ENCODE data around the gene LARGE1. TPM values are rescaled to one million over a fixed set of nuclear protein-coding genes. Genes with fewer than 3 reads are reported as not detected.

LARGE1 gene
- total and polyA plus RNA-seq, 2 of the 4 experiments (the other 2 are of a cell fraction): 6.2 to 12.4 TPM

DNA sequence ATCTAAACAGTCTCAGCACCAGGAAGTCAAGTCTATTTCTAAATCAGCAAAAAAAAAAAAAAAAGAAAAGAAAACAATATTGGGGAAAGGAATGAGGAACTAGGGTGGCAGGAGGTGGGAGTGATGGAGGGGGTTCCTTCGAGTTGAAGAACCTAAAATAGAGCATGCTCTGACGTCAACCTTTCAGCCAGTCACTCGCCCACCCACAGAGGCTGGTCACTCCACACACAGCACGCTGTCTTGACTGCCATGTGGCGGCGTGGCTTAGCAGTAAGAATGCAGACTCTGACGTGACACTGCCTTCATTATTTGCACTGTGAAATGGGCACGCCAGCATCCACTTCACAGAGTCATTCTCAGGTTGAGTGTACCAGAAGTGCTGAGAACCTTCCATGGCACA, 48.3 kb downstream of the LARGE1 start:
- dilution Hi-C loops (cut with HindIII; ENCODE audit: low sequenced_read_pairs, unreplicated experiment) (no loop called here), in situ Hi-C loops (cut with MboI; ENCODE audit: low sequenced_read_pairs) (no loop called here), intact Hi-C loops (cut with micrococcal nuclease) (no loop called here)
- Histone ChIP-seq H3K4me3 (ENCODE audit: insufficient read depth, low read depth, low read length) (no peak overlapping the region), H4K5ac (ENCODE audit: low read depth, low read length) (no peak overlapping the region), H3K9ac (ENCODE audit: low read depth, low read length) (no peak overlapping the region), H2BK5ac (ENCODE audit: low read depth, low read length, poor library complexity, severe bottlenecking) (no peak overlapping the region), H3K4ac (ENCODE audit: low read depth, low read length) (0 out of 2 replicates have a peak overlapping the region, but pooled peaks have one; percentile 6), H2BK20ac (ENCODE audit: low read depth, low read length) (no peak overlapping the region), H3K9me3 (ENCODE audit: control insufficient read depth, insufficient read depth, low read length) (no peaks in the 10 kb centered on the region), H3K79me1 (ENCODE audit: low read depth in 1 of 2, low read length in 2 of 2) (peaks cover 26 to 40% of the 10 kb centered on the region in 2 experiments), H3K9me1 (ENCODE audit: insufficient read depth, low read length) (peaks cover 15% of the 10 kb centered on the region), H3K36me3 (ENCODE audit: control insufficient read depth, insufficient read depth, low read length) (no peaks in the 10 kb centered on the region), H4K8ac (ENCODE audit: low read depth in 2 of 2, low read length in 2 of 2) (peak overlapping the region in 1 of 2 experiments; percentile 39; a peak in 1 of 4 replicates), H2AFZ (replicated peaks; ENCODE audit: low read length, poor library complexity) (peak overlapping the region; percentile 12), H4K20me1 (ENCODE audit: insufficient read depth, low read length) (no peaks in the 10 kb centered on the region), H2AK5ac (ENCODE audit: low read depth, low read length) (peak overlapping the region; percentile 77), H3K27me3 (ENCODE audit: control insufficient read depth, insufficient read depth, low read length) (no peaks in the 10 kb centered on the region), H3K4me2 (ENCODE audit: low read depth, low read length) (no peak overlapping the region), H3K27ac (ENCODE audit: insufficient read depth, low read length) (no peak overlapping the region), H3K18ac (ENCODE audit: low read depth, low read length) (no peak overlapping the region), H3K14ac (replicated peaks; ENCODE audit: low read depth, low read length) (no peak overlapping the region), H2AK9ac (replicated peaks; ENCODE audit: low read depth, low read length, poor library complexity) (no peak overlapping the region), H2BK15ac (ENCODE audit: low read depth, low read length) (0 out of 3 replicates have a peak overlapping the region, but pooled peaks have one; percentile 17), H4K91ac (ENCODE audit: insufficient read depth, low read depth, low read length) (no peak overlapping the region), H3K4me1 (ENCODE audit: control insufficient read depth, insufficient read depth, low read length) (peaks cover 20% of the 10 kb centered on the region), H2BK120ac (ENCODE audit: low read depth, low read length) (no peak overlapping the region), H3K56ac (ENCODE audit: extremely low read depth, insufficient read depth, low read length) (no peak overlapping the region), H3K23ac (ENCODE audit: low read depth, low read length) (no peak overlapping the region; the same call in 1 of the 2 replicates)
- peak; percentile 37 for DNase-seq
- TF ChIP-seq RFX5 (IDR thresholded peaks at IDR 0.05; ENCODE audit: low read depth, low read length) (no peak), CHD1 (IDR thresholded peaks at IDR 0.05; ENCODE audit: low read depth, low read length) (no peak), MAZ (IDR thresholded peaks at IDR 0.05; ENCODE audit: borderline replicate concordance, low read depth, low read length) (no peak), CEBPB (IDR thresholded peaks at IDR 0.05; ENCODE audit: low read depth, low read length) (no peak), MXI1 (IDR thresholded peaks at IDR 0.05; ENCODE audit: borderline replicate concordance, low read depth, low read length) (no peak), RCOR1 (IDR thresholded peaks at IDR 0.05; ENCODE audit: insufficient replicate concordance, low read length) (no peak), FOS (IDR thresholded peaks at IDR 0.05; ENCODE audit: low read depth, low read length) (no peak), MAFK (IDR thresholded peaks at IDR 0.05; ENCODE audit: low read depth, low read length) (no peak), BHLHE40 (IDR thresholded peaks at IDR 0.05; ENCODE audit: low read depth, low read length) (no peak)
- TF ChIP-seq, protein P1, sequence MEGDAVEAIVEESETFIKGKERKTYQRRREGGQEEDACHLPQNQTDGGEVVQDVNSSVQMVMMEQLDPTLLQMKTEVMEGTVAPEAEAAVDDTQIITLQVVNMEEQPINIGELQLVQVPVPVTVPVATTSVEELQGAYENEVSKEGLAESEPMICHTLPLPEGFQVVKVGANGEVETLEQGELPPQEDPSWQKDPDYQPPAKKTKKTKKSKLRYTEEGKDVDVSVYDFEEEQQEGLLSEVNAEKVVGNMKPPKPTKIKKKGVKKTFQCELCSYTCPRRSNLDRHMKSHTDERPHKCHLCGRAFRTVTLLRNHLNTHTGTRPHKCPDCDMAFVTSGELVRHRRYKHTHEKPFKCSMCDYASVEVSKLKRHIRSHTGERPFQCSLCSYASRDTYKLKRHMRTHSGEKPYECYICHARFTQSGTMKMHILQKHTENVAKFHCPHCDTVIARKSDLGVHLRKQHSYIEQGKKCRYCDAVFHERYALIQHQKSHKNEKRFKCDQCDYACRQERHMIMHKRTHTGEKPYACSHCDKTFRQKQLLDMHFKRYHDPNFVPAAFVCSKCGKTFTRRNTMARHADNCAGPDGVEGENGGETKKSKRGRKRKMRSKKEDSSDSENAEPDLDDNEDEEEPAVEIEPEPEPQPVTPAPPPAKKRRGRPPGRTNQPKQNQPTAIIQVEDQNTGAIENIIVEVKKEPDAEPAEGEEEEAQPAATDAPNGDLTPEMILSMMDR (conservative IDR thresholded peaks at IDR 0.05; ENCODE audit: low read depth, low read length): no peak
- TF ChIP-seq, protein P2, sequence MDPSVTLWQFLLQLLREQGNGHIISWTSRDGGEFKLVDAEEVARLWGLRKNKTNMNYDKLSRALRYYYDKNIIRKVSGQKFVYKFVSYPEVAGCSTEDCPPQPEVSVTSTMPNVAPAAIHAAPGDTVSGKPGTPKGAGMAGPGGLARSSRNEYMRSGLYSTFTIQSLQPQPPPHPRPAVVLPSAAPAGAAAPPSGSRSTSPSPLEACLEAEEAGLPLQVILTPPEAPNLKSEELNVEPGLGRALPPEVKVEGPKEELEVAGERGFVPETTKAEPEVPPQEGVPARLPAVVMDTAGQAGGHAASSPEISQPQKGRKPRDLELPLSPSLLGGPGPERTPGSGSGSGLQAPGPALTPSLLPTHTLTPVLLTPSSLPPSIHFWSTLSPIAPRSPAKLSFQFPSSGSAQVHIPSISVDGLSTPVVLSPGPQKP (IDR thresholded peaks at IDR 0.05; ENCODE audit: borderline replicate concordance, low read depth, low read length): no peak
- ChIA-PET CTCF (no interaction called here), POLR2A (ENCODE audit: unreplicated experiment) (no interaction called here)
- no TSS peak for BruUV-seq (replicated peaks)
- no CpG with 5 or more reads among the region's 8 CpGs for WGBS, 2 experiments (ENCODE audit: extremely low coverage in 2 of 2, insufficient read length in 1 of 2)
- ATAC-seq (ENCODE audit: low read depth): no peak

All from IMR-90 (cell line).